IMR-90 (cell line): Measurements from ENCODE around the gene PHLPP2. TPM values are rescaled to one million over a fixed set of nuclear protein-coding genes. Genes with fewer than 3 reads are reported as not detected.

Source experiments
- ATAC-seq: fragments of 200-7000 bp; cut with Tn5 transposase; 2 replicates; pipeline ENCODE4 v1.9.1; 2020; ENCODE audit warnings: low read depth, mild to moderate bottlenecking, moderate library complexity
- BruUV-seq: library from RNA; stranded (reverse); fragments of 400-500 nt; replicated peaks from 2 replicates; lab custom pipeline; 2021; lab: Mats Ljungman, UMichigan
- CTCF ChIA-PET: fragments of 300-600 bp; formaldehyde crosslinking; extraction: SDS; loops from one replicate; lab custom pipeline; 2021; ENCODE audit warnings: antibody characterized with exemption; lab: Yijun Ruan, JAX
- POLR2A ChIA-PET: fragments of 300-600 bp; sonication (Branson Sonifier 250); formaldehyde crosslinking; loops from one replicate; lab custom pipeline; 2022; ENCODE audit warnings: antibody characterized with exemption; ENCODE audit not compliant: unreplicated experiment; lab: Charles Lee
- DNase-seq: peaks from one replicate; pipeline ENCODE4 v3.0.0; 2013
- H2AFZ ChIP-seq: replicated peaks from 2 replicates; pipeline ENCODE3; 2013; ENCODE audit warnings: low read length, mild to moderate bottlenecking; ENCODE audit not compliant: poor library complexity
- H2AK5ac ChIP-seq: 2 replicates; pipeline ENCODE4 v1.6.1; 2013; ENCODE audit warnings: low read depth, low read length, inconsistent platforms
- H2AK9ac ChIP-seq: replicated peaks from 2 replicates; pipeline ENCODE3; 2013; ENCODE audit warnings: mild to moderate bottlenecking, low read depth, low read length, moderate library complexity; ENCODE audit not compliant: poor library complexity
- H2BK120ac ChIP-seq: 2 replicates; pipeline ENCODE4 v1.6.1; 2013; ENCODE audit warnings: low read depth, low read length, inconsistent platforms
- H2BK15ac ChIP-seq: 3 replicates; pipeline ENCODE4 v1.6.1; 2013; ENCODE audit warnings: low read depth, low read length, inconsistent platforms
- H2BK20ac ChIP-seq: 2 replicates; pipeline ENCODE4 v1.6.1; 2013; ENCODE audit warnings: low read depth, mild to moderate bottlenecking, inconsistent platforms, low read length, moderate library complexity
- H2BK5ac ChIP-seq: 2 replicates; pipeline ENCODE4 v1.6.1; 2013; ENCODE audit warnings: mild to moderate bottlenecking, low read depth, low read length, inconsistent platforms; ENCODE audit not compliant: poor library complexity, severe bottlenecking
- H3K14ac ChIP-seq: replicated peaks from 2 replicates; pipeline ENCODE4 v1.6.1; 2013; ENCODE audit warnings: low read depth, low read length, inconsistent platforms
- H3K18ac ChIP-seq: 2 replicates; pipeline ENCODE4 v1.6.1; 2013; ENCODE audit warnings: low read depth, low read length, control low read depth
- H3K23ac ChIP-seq: 2 replicates; pipeline ENCODE4 v1.6.1; 2013; ENCODE audit warnings: low read depth, low read length, inconsistent platforms
- H3K27ac ChIP-seq: 2 replicates; pipeline ENCODE4 v1.5.1; 2013; ENCODE audit warnings: mild to moderate bottlenecking, control low read depth, low read length; ENCODE audit not compliant: insufficient read depth
- H3K27me3 ChIP-seq: 2 replicates; pipeline ENCODE4 v1.6.1; 2013; ENCODE audit warnings: low read length; ENCODE audit not compliant: control insufficient read depth, insufficient read depth
- H3K36me3 ChIP-seq: 2 replicates; pipeline ENCODE4 v1.6.1; 2013; ENCODE audit warnings: low read length, mixed read lengths; ENCODE audit not compliant: control insufficient read depth, insufficient read depth
- H3K4ac ChIP-seq: 2 replicates; pipeline ENCODE4 v1.6.1; 2013; ENCODE audit warnings: low read depth, low read length, inconsistent platforms
- H3K4me1 ChIP-seq: 2 replicates; pipeline ENCODE4 v1.6.1; 2013; ENCODE audit warnings: low read length, mixed read lengths; ENCODE audit not compliant: control insufficient read depth, insufficient read depth
- H3K4me2 ChIP-seq: 2 replicates; pipeline ENCODE4 v1.6.1; 2013; ENCODE audit warnings: low read depth, mild to moderate bottlenecking, control low read depth, low read length, moderate library complexity
- H3K4me3 ChIP-seq: 2 replicates; pipeline ENCODE4 v1.5.1; 2013; ENCODE audit warnings: low read depth, mild to moderate bottlenecking, control low read depth, low read length, moderate library complexity; ENCODE audit not compliant: insufficient read depth
- H3K56ac ChIP-seq: 2 replicates; pipeline ENCODE4 v1.6.1; 2013; ENCODE audit warnings: low read length, inconsistent platforms; ENCODE audit not compliant: insufficient read depth; ENCODE audit errors: extremely low read depth
- H3K79me1 ChIP-seq, 2 experiments: 2 replicates each; pipeline ENCODE4 v1.6.1; 2013; ENCODE audit warnings: low read length in 2 of 2, inconsistent platforms in 1 of 2, low read depth in 1 of 2
- H3K9ac ChIP-seq: 2 replicates; pipeline ENCODE4 v1.6.1; 2013; ENCODE audit warnings: low read depth, low read length, control low read depth
- H3K9me1 ChIP-seq: 2 replicates; pipeline ENCODE4 v1.6.1; 2013; ENCODE audit warnings: low read length, inconsistent platforms; ENCODE audit not compliant: insufficient read depth
- H3K9me3 ChIP-seq: 2 replicates; pipeline ENCODE4 v1.6.1; 2013; ENCODE audit warnings: low read length; ENCODE audit not compliant: control insufficient read depth, insufficient read depth
- H4K20me1 ChIP-seq: 2 replicates; pipeline ENCODE4 v1.6.1; 2013; ENCODE audit warnings: low read length, inconsistent platforms; ENCODE audit not compliant: insufficient read depth
- H4K5ac ChIP-seq: 2 replicates; pipeline ENCODE4 v1.6.1; 2013; ENCODE audit warnings: mild to moderate bottlenecking, low read depth, low read length, control low read depth
- H4K8ac ChIP-seq, 2 experiments: 2 replicates each; pipeline ENCODE4 v1.6.1; 2013; ENCODE audit warnings: low read depth in 2 of 2, low read length in 2 of 2, control low read depth in 1 of 2, inconsistent platforms in 1 of 2
- H4K91ac ChIP-seq: 2 replicates; pipeline ENCODE4 v1.6.1; 2013; ENCODE audit warnings: low read depth, low read length, inconsistent platforms; ENCODE audit not compliant: insufficient read depth
- BHLHE40 ChIP-seq: fragments of 150-350 bp; IDR thresholded peaks from 2 replicates; pipeline ENCODE4 v1.6.1; 2016; ENCODE audit warnings: mild to moderate bottlenecking, low read depth, low read length
- CEBPB ChIP-seq: IDR thresholded peaks from 2 replicates; pipeline ENCODE4 v1.6.1; 2012; ENCODE audit warnings: low read depth, low read length, improper control_type of control experiment
- CHD1 ChIP-seq: IDR thresholded peaks from 2 replicates; pipeline ENCODE4 v1.6.1; 2012; ENCODE audit warnings: low read depth, low read length, improper control_type of control experiment
- FOS ChIP-seq: fragments of 150-350 bp; IDR thresholded peaks from 2 replicates; pipeline ENCODE4 v1.6.1; 2016; ENCODE audit warnings: low read depth, low read length
- MAFK ChIP-seq: IDR thresholded peaks from 2 replicates; pipeline ENCODE4 v1.6.1; 2012; ENCODE audit warnings: low read depth, low read length, improper control_type of control experiment
- MAZ ChIP-seq: IDR thresholded peaks from 2 replicates; pipeline ENCODE4 v1.6.1; 2012; ENCODE audit warnings: low read depth, mild to moderate bottlenecking, low read length, improper control_type of control experiment, moderate library complexity, borderline replicate concordance
- MXI1 ChIP-seq: IDR thresholded peaks from 2 replicates; pipeline ENCODE4 v1.6.1; 2012; ENCODE audit warnings: low read depth, mild to moderate bottlenecking, low read length, moderate library complexity, borderline replicate concordance
- NFE2L2 ChIP-seq: fragments of 150-350 bp; IDR thresholded peaks from 2 replicates; pipeline ENCODE4 v1.6.1; 2016; ENCODE audit warnings: low read depth, mild to moderate bottlenecking, low read length
- POLR2A ChIP-seq: IDR thresholded peaks from 2 replicates; pipeline ENCODE4 v1.6.1; 2012; ENCODE audit warnings: mild to moderate bottlenecking, low read depth, low read length
- RAD21 ChIP-seq: IDR thresholded peaks from 2 replicates; pipeline ENCODE4 v1.6.1; 2012; ENCODE audit warnings: low read length, improper control_type of control experiment
- RCOR1 ChIP-seq: IDR thresholded peaks from 2 replicates; pipeline ENCODE4 v1.6.1; 2012; ENCODE audit warnings: mild to moderate bottlenecking, low read length, improper control_type of control experiment; ENCODE audit not compliant: insufficient replicate concordance
- RFX5 ChIP-seq: IDR thresholded peaks from 2 replicates; pipeline ENCODE4 v1.8.0; 2012; ENCODE audit warnings: low read depth, mild to moderate bottlenecking, low read length, moderate library complexity
- SMC3 ChIP-seq: fragments of 150-350 bp; IDR thresholded peaks from 2 replicates; pipeline ENCODE4 v1.6.1; 2016; ENCODE audit warnings: low read depth, mild to moderate bottlenecking, antibody characterized with exemption, low read length, moderate library complexity
- WGBS, 2 experiments: methylation state at CpG; one replicate each; pipeline versions ENCODE4 v1.1.5 to v1.1.7; 2013; ENCODE audit warnings: missing lambda C conversion rate in 2 of 2; ENCODE audit not compliant: insufficient read length in 1 of 2; ENCODE audit errors: extremely low coverage in 2 of 2; 5-methylcytosine and 5-hydroxymethylcytosine counted together
- dilution Hi-C: fragments of 300-500 bp; cut with HindIII; formaldehyde crosslinking; loops from one replicate; pipeline ENCODE4 v1.14.3; 2018; ENCODE audit warnings: low sequenced_read_pairs; ENCODE audit not compliant: unreplicated experiment
- in situ Hi-C: fragments of 300-500 bp; cut with MboI; formaldehyde crosslinking; loops from 3 replicates; pipeline ENCODE4 v1.14.3; 2019; ENCODE audit warnings: low sequenced_read_pairs, inconsistent platforms, mixed read lengths
- intact Hi-C: fragments of 100-400 bp; cut with micrococcal nuclease; formaldehyde crosslinking; loops from 2 replicates; pipeline ENCODE4 v1.10.0; 2022
- polyA plus RNA-seq, 3 experiments: library from polyadenylated mRNA; depleted of rRNA; stranded (reverse); fragments of >200 nt; gene quantifications; 2 replicates each; pipeline ENCODE4 v1.2.3, GENCODE V29; 2012; ENCODE audit warnings: low replicate concordance in 1 of 3
- total RNA-seq: library from RNA; depleted of rRNA; stranded (reverse); fragments of >200 nt; gene quantifications from 2 replicates; pipeline ENCODE4 v1.2.3, GENCODE V29; 2012
- TF ChIP-seq, protein P1 (sequence below): conservative IDR thresholded peaks from 2 replicates; pipeline ENCODE4 v1.5.1; 2012; ENCODE audit warnings: mild to moderate bottlenecking, low read depth, low read length, improper control_type of control experiment
- TF ChIP-seq, protein P2 (sequence below): fragments of 150-350 bp; IDR thresholded peaks from 2 replicates; pipeline ENCODE4 v1.6.1; 2017; ENCODE audit warnings: mild to moderate bottlenecking, antibody characterized with exemption, low read length, low read depth
- TF ChIP-seq, protein P3 (sequence below): fragments of 150-350 bp; IDR thresholded peaks from 2 replicates; pipeline ENCODE4 v1.6.1; 2016; ENCODE audit warnings: low read depth, mild to moderate bottlenecking, low read length, moderate library complexity, borderline replicate concordance

Gene PHLPP2
- total and polyA plus RNA-seq, 2 of the 4 experiments (the other 2 are of a cell fraction) = 6.8 to 10.2 TPM

DNA sequence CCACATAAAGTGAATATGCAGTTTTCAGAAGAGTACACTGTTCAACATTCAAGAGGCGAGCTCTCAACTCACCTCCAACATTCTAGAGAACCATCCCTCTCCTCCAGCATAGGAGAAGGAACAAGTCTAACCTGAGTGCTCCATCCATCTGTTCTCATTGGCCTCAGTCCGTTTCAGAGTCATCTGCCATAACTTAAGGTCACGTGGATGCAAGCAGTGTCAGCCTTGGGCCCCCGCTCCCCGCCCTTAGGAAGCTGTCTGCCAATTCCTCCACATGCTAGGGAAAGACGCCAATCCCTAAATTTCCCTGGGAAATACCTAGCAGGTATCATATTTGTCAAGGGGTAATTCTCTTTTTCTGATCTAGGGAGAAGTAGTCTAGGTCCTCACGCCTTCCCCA is 77.1 kb downstream of the PHLPP2 start:
- H3K4me1 ChIP-seq = peaks cover 5% of the 10 kb centered on the region; the same call in 1 of the 2 replicates
- H3K27ac ChIP-seq = no peak overlapping the region
- DNase-seq (no peak), ATAC-seq (no peak)
- no peak overlapping the region for H2AK9ac ChIP-seq
- no peak overlapping the region for H3K4me3 ChIP-seq
- no peak overlapping the region for H2BK5ac ChIP-seq
- H2AK5ac ChIP-seq = no peak overlapping the region
- H3K9ac ChIP-seq = no peak overlapping the region
- in situ Hi-C loops = no loop called here
- TF ChIP-seq NFE2L2 (no peak), POLR2A (no peak), FOS (no peak), SMC3 (no peak), MAFK (no peak), CEBPB (no peak), RCOR1 (no peak), MAZ (no peak), RFX5 (no peak), RAD21 (no peak), CHD1 (no peak), BHLHE40 (no peak), MXI1 (no peak)
- TF ChIP-seq, protein P1, sequence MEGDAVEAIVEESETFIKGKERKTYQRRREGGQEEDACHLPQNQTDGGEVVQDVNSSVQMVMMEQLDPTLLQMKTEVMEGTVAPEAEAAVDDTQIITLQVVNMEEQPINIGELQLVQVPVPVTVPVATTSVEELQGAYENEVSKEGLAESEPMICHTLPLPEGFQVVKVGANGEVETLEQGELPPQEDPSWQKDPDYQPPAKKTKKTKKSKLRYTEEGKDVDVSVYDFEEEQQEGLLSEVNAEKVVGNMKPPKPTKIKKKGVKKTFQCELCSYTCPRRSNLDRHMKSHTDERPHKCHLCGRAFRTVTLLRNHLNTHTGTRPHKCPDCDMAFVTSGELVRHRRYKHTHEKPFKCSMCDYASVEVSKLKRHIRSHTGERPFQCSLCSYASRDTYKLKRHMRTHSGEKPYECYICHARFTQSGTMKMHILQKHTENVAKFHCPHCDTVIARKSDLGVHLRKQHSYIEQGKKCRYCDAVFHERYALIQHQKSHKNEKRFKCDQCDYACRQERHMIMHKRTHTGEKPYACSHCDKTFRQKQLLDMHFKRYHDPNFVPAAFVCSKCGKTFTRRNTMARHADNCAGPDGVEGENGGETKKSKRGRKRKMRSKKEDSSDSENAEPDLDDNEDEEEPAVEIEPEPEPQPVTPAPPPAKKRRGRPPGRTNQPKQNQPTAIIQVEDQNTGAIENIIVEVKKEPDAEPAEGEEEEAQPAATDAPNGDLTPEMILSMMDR = no peak
- TF ChIP-seq, protein P2, sequence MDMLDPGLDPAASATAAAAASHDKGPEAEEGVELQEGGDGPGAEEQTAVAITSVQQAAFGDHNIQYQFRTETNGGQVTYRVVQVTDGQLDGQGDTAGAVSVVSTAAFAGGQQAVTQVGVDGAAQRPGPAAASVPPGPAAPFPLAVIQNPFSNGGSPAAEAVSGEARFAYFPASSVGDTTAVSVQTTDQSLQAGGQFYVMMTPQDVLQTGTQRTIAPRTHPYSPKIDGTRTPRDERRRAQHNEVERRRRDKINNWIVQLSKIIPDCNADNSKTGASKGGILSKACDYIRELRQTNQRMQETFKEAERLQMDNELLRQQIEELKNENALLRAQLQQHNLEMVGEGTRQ = no peak
- TF ChIP-seq, protein P3, sequence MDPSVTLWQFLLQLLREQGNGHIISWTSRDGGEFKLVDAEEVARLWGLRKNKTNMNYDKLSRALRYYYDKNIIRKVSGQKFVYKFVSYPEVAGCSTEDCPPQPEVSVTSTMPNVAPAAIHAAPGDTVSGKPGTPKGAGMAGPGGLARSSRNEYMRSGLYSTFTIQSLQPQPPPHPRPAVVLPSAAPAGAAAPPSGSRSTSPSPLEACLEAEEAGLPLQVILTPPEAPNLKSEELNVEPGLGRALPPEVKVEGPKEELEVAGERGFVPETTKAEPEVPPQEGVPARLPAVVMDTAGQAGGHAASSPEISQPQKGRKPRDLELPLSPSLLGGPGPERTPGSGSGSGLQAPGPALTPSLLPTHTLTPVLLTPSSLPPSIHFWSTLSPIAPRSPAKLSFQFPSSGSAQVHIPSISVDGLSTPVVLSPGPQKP = no peak
- no peak overlapping the region for H2BK20ac ChIP-seq
- H3K56ac ChIP-seq = no peak overlapping the region
- no peak overlapping the region for H4K8ac ChIP-seq
- H3K36me3 ChIP-seq = peaks cover 26% of the 10 kb centered on the region
- H3K27me3 ChIP-seq = no peaks in the 10 kb centered on the region
- intact Hi-C loops = no loop called here
- no peak overlapping the region for H2AFZ ChIP-seq
- dilution Hi-C loops = no loop called here
- no peak overlapping the region for H3K4me2 ChIP-seq
- ChIA-PET CTCF (no interaction called here), POLR2A (no interaction called here)
- no peak overlapping the region for H3K4ac ChIP-seq
- H3K9me1 ChIP-seq = peaks cover 13% of the 10 kb centered on the region
- H2BK15ac ChIP-seq = no peak overlapping the region
- H3K9me3 ChIP-seq = no peaks in the 10 kb centered on the region
- H4K91ac ChIP-seq = no peak overlapping the region
- no peaks in the 10 kb centered on the region; a peak in 2 of 4 replicates for H3K79me1 ChIP-seq
- no peak overlapping the region for H2BK120ac ChIP-seq
- 40% methylated on average over 1 of the region's 7 CpGs; no CpG with 5 or more reads in 1 of the 2 experiments for WGBS, 2 experiments
- no peaks in the 10 kb centered on the region for H4K20me1 ChIP-seq
- no peak overlapping the region for H4K5ac ChIP-seq
- no peak overlapping the region for H3K23ac ChIP-seq
- no TSS peak for BruUV-seq
- H3K14ac ChIP-seq = no peak overlapping the region
- no peak overlapping the region for H3K18ac ChIP-seq
